GM19455 (cell line): ENCODE measurements around the gene SSC5D.
"Not testable (repeated sequence)": the region's sequence is repeated elsewhere in the genome, so short reads cannot be mapped to it uniquely, and the experiment has no call there.

Experiments used
- ATAC-seq: cut with Tn5 transposase; IDR thresholded peaks from one replicate; pipeline ENCODE4 v1.9.1; 2021; ENCODE audit not compliant: unreplicated experiment

The SSC5D gene

DNA sequence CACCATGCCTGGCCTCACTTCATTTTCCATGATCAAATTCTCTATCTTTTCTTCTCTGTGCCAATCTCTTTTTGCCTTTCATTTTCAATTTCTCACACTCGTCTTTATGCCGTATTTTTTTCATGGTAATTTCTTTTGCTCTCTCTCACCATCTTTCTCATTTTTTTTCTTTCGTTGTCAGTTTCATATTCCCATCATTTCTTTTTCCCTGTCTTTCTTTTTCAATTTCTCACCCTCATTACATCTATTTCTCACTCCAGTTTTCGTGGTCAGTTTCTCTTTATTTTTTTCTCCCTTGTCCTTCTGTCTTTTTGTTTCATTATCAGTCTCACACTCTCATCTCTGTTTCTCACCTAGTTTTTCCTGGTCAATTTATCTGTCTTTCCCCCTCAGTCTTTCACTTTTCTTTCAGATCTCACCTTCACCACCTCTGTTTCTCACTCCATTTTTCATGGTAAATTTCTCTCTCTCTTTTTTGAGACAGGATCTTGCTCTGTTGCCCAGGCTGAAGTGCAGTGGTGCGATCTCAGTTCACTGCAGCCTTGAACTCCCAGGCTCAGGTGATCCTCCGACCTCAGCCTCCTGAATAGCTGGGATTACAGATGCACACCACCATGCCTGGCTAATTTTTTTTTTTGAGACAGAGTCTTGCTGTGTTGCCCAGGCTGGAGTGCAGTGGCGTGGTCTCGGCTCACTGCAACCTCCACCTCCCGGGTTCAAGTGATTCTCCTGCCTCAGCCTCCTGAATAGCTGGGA, 14.1 kb downstream of the SSC5D start:
- ATAC-seq, result no peak

GRCh38 chr19:55503157-55503501, 14.9 kb downstream of the SSC5D start:
- ATAC-seq, result no peak

GRCh38 chr19:55503502-55504251, 15.4 kb downstream of the SSC5D start:
- peak; percentile 93 for ATAC-seq

DNA sequence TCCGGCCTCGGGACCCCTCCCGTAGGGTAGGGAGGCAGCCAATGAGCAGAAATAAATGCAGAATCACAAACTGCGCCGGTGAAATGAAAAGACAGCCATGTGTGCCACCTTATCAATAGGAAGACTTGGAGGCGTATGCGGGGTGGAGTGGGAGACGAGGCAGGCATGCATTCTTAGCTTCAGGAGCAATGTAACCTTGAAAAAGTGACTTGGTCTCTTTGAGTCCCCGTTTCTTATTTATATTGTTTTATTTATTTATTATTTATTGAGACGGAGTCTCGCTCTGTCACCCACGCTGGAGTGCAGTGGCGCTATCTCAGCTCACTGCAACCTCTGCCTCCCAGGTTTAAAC, 16.0 kb downstream of the SSC5D start:
- ATAC-seq, result no peak

DNA sequence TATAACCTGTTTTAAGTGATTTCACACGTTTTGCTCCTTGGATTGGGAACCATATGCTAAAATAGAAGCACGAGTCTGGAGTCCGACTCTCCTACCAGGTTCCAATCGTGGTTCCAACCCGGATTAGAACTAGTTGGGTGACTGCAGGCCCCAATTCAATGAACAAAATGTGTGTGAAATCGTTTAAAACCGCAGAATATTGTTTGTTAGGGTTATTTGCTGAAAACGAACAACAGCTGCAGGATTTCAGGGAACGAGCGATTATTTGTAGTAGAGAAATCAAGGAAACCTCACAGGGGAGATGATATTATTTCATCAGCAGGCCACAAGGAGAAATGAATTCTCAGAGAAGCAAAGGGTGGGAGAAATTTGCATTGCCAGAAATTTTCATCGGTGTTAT, 16.7 kb downstream of the SSC5D start:
- ATAC-seq, result no peak

DNA sequence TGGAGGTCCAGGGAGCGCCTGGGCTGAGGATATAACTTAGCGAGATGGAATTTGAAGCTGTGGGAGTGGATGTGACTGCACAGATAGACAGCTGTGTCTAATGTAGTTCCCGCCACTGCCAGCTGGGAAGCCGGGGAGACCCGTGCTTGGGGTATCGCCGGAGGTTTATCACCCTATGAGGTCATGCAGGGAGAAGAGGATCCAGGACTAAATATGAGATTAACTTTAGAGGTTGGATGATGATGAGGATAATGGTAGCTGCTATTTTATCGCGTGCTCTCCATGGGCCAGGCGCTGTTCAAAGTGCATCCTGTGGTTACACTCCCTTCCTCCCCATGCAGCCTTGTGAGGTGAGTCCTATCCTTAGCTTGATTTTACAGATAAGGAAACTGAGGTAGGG, 19.9 kb downstream of the SSC5D start:
- ATAC-seq, result no peak

DNA sequence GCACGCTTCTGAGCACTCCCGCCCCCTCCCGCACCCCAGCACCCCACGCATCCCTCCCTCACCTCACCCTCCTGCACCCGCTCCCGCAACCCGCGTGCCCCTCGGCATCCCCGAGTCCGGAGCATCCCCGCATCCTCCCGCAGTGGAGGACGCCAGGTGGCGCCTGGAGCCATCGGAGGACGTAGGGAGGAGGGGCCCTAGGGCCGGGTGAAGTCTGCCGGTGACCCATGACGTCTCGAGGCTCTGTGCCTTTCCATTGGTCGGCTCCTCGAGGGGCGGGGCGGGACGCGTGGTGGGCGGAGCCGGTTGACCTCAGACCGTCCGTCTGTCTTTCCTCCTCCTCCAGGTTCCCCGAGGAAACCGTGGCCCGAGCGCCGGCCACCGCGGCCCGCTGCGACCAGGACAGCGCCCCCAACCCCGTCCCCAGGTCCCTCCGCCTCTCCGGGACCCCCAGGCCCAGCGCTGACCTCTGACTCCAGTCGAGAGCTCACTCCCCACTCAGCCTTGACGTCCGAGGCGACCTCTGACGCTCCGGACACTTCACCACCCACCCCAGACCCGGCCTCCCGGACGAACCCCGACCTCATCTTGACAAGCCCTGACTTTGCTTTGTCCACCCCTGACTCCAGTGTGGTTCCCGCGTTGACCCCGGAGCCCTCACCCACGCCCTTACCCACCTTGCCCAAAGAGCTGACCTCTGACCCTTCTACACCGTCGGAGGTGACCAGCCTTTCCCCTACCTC, 28.8 kb downstream of the SSC5D start:
- ATAC-seq, result peak; percentile 97

DNA sequence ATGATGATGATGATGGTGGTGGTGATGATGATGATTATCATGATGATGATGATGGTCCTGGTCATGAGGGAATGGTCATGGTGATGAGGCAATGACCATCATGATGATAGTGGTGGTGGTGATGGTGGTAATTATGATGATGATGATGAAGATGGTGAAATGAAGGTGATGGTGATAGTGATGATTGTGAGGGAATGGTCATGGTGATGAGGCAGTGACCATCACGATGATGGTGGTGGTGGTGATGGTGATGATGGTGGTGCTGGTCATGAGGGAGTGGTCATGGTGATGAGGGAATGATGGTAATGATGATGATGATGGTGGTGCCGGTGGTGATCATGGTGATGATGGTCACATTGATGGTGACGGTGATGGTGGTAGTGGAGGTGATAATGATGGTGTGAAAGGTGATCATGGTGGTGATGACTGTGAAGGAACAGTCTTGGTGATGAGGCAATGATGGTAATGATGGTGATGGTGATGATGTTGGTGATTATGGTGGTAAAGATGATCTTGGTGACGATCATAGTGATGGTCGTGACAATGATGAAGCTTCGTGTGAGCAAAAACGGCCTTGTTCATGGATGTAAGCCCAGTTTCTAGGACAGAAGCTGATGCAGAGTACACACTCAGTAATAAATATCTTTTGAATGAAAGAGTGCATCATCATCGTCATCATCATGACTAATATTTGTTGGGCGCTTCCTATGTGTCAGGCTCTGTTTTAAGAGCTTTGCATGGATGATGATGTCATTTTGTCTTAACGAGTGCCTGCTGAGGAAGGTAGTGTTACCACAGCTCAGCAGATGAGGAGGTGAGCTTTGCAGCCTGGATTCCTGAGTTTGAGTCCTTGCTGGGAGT, 31.4 kb downstream of the SSC5D start:
- ATAC-seq, result no peak

GRCh38 chr19:55520691-55521292, 32.6 kb downstream of the SSC5D start:
- no peak for ATAC-seq

GRCh38 chr19:55525289-55526101, 37.3 kb downstream of the SSC5D start:
- ATAC-seq, result no peak

GRCh38 chr19:55526216-55527196, 38.3 kb downstream of the SSC5D start:
- ATAC-seq, result no peak

GRCh38 chr19:55527197-55528029, 39.2 kb downstream of the SSC5D start:
- no peak for ATAC-seq

DNA sequence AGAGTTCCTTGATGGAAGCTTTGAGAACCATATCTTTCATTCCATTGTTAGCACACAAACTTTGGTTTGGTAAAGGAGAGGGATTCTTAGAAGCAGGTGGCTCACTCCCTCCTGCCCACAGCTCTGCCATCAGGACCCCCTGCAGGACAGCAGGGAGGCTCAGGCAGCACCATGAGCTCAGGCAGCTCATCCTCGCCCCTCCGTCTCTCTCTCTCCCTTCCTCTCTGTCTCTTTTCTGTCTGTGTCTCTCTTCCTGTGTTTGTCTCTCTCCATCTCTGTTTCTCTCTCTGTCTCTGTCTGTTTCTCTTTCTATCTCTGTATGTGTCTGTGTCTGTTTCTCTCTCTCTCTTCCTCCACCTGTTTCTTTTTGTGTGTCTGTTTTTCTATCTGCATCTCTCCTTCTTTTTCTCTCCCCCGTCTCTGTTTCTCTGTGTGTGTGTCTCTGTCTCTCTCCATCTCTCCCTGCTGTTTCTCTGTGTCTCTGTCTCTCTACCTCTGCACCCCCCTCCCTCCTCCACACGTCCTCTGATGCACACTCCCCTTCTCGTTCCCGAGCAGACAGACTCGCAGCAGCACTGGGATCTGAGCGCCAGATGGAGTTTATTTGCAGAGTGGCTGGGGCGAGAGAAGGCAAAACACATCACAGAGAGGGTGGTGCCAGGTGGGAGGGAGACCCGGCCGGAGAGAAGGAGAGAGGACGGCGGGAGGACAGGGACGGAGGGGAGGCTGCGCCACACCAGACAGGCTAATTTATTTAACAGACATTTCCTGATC, 40.0 kb downstream of the SSC5D start:
- no peak for ATAC-seq

- no peak for ATAC-seq
Measured at GRCh38 chr19:55529636-55530234, 41.5 kb downstream of the SSC5D start.

- ATAC-seq, result no peak
Measured at GRCh38 chr19:55530996-55531395, 42.8 kb downstream of the SSC5D start.

DNA sequence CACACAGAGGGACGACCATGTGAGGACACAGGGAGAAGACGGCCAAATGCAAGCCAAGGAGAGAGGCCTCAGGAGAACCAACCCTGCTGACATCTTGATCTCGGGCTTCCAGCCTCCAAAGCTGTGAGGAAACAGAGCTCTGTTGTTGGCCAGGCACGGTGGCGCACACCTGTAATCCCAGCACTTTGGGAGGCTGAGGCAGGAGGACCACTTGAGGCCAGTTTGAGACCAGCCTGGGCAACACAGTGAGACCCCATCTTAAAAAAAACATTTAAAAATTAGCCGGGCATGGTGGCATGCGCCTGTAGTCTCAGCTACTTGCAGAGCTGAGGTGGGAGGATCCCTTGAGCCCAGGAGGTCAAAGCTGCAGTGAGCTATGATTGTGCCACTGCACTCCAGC, 46.0 kb downstream of the SSC5D start:
- ATAC-seq, result not testable (repeated sequence)
